Renal pelvis (tissue), 12 donors: Measurements from ENCODE around the gene CD48. TPM values are rescaled to one million over a fixed set of nuclear protein-coding genes. Genes with fewer than 3 reads are reported as not detected.

Experiments used
- DNase-seq: peaks from one replicate; pipeline ENCODE4 v3.0.0-alpha.2; 2013
- long read RNA-seq, 16 experiments: transcript quantifications; one replicate each; lab custom pipeline, GENCODE V29; 2026
- polyA plus RNA-seq, 3 donors: library from polyadenylated mRNA; unstranded; fragments of 120-200 nt; gene quantifications; one replicate each; pipeline ENCODE4 v1.2.1, GENCODE V29; 2013; ENCODE audit not compliant: insufficient read length in 3 of 3

The CD48 gene, protein sequence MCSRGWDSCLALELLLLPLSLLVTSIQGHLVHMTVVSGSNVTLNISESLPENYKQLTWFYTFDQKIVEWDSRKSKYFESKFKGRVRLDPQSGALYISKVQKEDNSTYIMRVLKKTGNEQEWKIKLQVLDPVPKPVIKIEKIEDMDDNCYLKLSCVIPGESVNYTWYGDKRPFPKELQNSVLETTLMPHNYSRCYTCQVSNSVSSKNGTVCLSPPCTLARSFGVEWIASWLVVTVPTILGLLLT
- 1 to 10 TPM; 1.3 to 1.5 (median 1.5) TPM for polyA plus RNA-seq
- long read RNA-seq, donor 1, result 0 reads
- long read RNA-seq, donor 2, partial matches to known transcripts, result 0 of 3 reads
- long read RNA-seq, donor 2, other reads (novel, unspliced or antisense), result 0 of 3 reads
- long read RNA-seq, donor 3, partial matches to known transcripts, result 0 of 2 reads
- long read RNA-seq, donor 3, other reads (novel, unspliced or antisense), result 0 of 2 reads
- long read RNA-seq, donor 4, partial matches to known transcripts, result 0 of 4 reads
- long read RNA-seq, donor 4, other reads (novel, unspliced or antisense), result 0 of 4 reads
- long read RNA-seq, donor 5, result 0 reads
- long read RNA-seq, donor 6, partial matches to known transcripts, result 0 of 4 reads
- long read RNA-seq, donor 6, other reads (novel, unspliced or antisense), result 0 of 4 reads
- long read RNA-seq, donor 7, partial matches to known transcripts, result 0 of 4 reads
- long read RNA-seq, donor 7, other reads (novel, unspliced or antisense), result 0 of 4 reads
- long read RNA-seq, donor 8, partial matches to known transcripts, result 0 of 3 reads
- long read RNA-seq, donor 8, other reads (novel, unspliced or antisense), result 0 of 3 reads
- long read RNA-seq, donor 9, partial matches to known transcripts, result 0 of 4 reads
- long read RNA-seq, donor 9, other reads (novel, unspliced or antisense), result 0 of 4 reads
- long read RNA-seq, donor 10, result 0 reads
- long read RNA-seq, donor 11, partial matches to known transcripts, result 0 of 3 reads
- long read RNA-seq, donor 11, other reads (novel, unspliced or antisense), result 0 of 3 reads
- long read RNA-seq, donor 12, transcript CD48-202 (4 exons, 1,126 nt), result major isoform, 5 of 5 reads
- long read RNA-seq, donor 12, partial matches to known transcripts, result 0 of 5 reads
- long read RNA-seq, donor 12, other reads (novel, unspliced or antisense), result 0 of 5 reads
- long read RNA-seq, donor 13, result 0 reads
- long read RNA-seq, donor 14, result 0 reads
- long read RNA-seq, donor 15, partial matches to known transcripts, result 0 of 6 reads
- long read RNA-seq, donor 15, other reads (novel, unspliced or antisense), result 0 of 6 reads
- long read RNA-seq, donor 16, partial matches to known transcripts, result 0 of 1 reads
- long read RNA-seq, donor 16, other reads (novel, unspliced or antisense), result 0 of 1 reads

DNA sequence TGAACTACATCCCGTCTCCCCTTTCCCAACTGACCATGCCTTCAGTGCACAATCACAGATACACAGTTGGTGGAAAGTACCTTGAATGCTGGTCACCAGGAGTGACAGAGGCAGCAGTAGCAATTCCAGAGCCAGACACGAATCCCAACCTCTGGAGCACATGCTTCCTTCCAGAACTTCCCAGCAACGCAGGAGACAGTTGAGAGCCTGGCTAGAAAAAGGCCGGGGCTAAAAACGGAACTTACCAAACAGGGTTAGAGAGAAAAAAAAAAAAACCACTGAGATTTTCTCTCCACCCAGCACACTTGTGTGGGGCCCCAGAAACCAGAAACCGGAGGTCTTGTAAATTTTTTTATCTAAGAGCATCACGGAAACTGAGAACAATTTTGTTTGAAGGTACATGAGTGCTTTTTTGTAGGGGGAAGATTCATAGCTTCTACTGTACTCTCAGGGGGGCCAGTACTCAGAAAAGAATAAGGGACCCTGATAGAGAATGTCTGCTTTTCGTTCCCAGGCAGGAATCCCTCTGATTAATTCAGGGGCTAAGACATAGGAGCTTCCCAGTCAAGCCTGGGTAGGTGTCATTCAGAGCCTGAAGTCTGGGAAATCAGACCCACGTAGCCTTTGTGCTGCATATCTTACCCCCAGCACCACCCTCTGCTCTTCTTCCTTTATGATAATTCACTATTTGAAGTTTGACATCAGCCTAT lies at the start of gene CD48:
CD48 (minus strand) TSS at position 221 of the 710 bp plus-strand sequence; CDS start at position 162, 59 bp downstream.
- no peak for DNase-seq

DNA sequence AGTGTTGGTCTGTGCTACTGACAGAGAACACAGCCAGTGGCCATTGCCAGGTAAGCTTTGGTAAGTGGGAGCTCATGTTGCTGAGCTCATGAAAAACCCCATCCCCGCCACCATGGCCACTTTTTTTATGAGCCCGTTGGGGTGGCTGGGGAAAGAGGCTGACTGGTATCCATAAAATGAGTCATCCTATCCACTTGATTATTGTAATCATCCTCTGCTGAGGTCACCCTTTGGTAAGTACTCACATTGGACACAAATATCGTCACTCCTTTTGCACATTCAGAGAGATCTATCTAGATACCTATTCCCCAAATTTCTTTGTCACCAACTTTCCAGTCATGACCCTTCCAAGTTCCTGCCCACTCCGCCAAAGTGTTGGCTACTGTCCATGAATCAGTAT lies 49.4 kb upstream of the CD48 start:
- DNase-seq, result no peak

DNA sequence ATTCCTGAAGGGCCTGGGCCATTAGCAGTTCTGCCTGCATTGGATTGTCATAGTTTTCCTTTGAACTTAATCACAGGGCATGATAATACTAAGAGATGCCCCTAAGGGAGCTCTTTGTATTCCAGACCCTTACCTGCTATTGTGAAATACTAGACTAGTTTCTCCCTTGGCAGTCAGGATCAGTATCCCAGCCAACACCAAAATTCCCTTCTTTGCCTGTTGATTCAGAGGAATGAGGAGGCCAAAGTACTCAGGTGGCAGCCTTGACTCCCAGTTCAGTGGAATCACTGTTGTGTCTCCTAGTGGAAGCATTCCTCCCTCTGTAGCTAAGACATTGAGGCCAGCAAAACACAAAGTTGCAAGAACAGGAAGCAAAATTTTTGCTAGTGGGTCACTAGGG lies 48.1 kb upstream of the CD48 start:
- DNase-seq, result no peak

DNA sequence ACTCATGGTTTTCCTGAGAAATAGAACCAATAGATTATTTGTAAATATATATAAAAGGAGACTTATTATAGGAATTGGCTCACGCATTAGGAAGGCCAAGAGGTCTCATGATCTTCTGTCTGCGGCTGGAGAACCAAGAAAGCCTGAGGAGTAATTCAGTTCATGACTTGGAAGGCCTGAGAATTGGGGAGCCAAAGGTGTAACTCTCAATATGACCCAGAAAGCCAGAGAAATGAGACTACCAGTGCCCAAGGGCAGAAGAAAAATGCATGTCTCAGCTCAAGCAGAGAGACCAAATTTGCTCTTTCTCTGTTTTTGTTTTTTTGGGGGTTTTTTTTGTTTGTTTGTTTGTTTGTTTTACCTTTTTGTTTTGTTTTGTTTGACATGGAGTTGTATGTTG lies 46.9 kb upstream of the CD48 start:
- no peak for DNase-seq

DNA sequence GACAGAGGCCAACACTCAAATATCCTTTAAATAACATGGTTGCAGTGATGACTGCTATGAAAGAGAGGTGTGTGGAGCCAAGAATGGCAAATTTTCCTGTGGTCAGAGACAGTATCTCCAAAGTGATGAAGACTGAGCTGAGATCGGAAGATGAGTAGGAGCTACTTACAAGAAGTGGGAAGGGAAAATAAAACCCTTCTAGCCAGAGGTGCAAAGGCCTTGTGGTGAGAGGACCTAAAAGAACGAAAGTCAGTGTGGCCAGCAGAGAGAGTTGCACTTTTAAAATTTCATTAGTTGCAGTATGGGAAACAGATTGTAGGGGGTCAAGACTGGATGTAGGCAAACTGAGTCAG lies 45.2 kb upstream of the CD48 start:
- DNase-seq, result no peak

DNA sequence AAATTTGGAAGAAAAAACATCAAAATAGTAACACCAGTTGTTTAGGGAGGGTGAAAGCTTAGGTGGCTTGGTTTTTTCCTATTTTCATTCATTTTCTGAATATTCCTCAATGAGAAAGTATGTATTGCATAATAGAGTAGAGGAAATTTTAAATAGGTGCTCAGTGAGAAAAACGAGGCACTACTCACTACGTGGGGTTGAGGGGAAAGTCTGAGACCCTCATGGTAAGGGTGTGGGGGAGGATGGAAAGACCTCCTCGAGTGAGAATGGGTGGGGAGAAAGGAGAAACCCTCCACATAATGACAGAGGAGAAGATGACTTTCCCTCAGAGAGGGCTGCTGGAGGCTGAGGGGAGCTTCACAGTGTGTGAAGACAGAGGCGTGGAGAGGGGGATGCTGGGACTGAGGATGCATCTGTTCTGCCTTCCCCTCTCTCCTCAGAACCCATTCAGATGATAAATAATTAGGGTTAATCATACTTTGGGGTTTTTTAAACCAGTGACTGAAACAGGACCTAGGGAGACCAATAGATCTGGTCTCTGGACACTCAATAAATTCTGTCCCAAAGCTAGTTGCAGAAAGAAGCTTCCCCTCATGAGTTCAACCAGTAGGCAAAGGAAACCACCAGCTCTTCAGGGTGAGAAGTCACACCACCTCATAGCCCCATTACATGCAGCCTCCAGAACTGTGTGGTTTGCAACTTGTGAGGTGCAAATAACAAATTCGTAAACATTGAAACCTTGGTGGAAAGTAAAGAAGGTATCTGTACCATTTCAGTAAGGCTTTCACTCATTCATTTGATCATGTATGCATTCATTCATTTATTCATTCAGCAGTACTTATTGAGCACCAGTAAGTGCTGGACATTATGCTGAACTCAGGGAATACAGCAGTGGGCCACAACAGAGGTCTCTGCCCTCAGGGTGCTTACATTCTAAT lies 44.6 kb upstream of the CD48 start:
- no peak for DNase-seq

DNA sequence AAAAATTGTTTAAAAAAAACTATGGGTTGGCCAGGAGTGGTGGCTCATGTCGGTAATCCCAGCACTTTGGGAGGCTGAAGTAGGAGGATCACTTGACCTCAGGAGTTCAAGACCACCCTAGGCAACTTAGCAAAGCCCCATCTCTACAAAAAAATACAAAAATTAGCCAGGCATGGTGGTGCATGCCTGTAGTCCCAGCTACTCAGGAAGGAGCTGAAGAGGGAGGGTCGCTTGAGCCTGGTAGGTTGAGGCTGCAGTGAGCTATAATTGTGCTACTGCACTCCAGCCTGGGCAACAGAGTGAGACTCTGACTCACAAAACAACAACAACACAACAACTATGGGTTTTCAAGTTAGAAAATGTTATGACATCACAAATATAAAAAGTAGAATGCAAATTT lies 43.8 kb upstream of the CD48 start:
- DNase-seq, result no peak

DNA sequence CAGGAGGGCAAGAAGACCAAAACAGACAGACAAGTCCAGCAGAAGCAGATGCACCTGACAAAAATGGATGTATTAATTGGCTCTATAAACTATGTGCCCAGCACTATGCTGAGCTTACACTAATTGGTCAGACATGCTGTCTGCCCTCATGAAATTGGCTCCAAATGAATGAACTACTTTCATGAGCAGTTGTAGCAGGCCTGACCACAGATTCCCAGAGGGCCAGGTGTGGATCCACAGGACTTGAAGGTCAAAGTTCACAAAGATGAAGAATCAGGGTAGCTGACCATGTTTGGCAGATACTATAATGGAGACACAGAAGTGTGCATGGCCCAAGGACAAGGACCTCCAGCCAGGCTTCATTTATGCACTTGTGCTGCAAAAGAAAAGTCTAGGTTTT lies 42.0 kb upstream of the CD48 start:
- DNase-seq, result no peak

DNA sequence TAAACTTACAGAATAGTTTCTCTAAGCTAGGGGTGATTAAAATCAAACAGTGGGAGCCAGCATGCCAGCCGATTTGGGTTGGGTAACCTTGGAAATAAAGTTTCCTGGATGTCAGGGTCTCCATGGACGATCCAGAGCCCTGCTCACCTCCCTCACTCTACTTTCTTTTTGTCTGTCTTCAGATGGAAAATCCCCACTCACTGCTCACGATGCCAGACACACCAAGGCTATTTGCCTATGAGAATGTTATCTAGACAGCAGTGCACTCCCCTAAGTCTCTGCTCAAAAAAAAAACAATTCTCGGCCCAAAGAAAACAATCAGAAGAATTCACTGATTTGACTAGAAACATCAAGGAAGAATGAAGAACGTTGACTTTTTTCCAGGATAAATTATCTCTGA lies 41.3 kb upstream of the CD48 start:
- no peak for DNase-seq

DNA sequence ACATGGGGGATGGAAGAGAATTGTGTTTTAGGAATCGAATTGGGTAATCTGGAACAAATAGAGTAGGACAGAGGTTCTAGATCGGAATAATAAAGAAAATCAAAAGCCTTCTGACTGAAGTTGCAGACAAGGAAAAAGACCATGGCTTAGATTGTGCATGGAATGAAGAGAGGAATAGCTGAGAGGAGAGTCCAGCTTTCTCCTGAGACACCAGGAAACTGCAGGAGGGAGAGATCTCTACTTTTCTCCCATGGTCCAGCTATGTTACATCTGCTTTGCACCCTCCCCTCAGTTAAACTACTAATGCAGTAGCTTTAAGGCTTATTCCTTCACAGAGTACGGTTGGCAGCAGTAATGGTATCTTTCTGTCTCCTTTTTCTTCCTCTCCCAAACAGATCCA lies 40.8 kb upstream of the CD48 start:
- DNase-seq, result no peak

DNA sequence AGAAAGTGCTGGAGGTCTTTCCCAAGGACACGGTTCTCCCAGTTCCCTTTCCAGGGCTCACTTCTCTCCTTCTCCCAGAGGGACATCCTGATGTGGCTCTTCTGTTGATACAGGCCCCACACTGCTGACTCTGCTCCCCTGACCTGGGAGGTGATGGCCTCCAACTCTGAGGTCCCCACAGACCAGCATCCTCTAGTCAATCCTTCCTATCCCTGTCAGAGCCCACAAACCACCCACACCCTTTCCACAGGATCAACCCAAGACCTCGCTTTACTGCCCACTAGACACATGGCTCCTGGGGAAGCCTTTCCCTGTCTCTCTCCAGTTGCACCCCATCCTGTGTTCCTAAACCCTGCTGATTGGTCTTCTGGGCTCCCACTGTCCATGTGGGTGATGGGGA lies 39.0 kb upstream of the CD48 start:
- no peak for DNase-seq

DNA sequence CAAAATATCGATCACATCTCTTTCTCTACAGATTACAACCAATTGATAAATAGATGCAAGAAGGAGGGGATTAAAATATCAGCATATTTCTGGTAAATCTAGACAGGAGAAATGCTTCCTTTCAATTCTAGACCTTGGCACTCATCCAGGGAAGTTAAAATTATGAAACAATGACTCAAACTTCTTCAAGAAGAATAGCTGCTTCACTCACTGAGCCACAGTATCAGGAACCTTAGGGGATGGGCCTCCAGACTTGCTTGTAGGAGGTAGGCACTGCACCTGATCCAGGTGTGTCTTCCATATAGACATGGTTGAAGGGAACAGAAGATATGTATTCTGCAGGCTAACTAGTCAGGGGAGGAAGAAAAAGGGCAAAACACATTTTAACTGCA lies 37.3 kb upstream of the CD48 start:
- DNase-seq, result no peak

DNA sequence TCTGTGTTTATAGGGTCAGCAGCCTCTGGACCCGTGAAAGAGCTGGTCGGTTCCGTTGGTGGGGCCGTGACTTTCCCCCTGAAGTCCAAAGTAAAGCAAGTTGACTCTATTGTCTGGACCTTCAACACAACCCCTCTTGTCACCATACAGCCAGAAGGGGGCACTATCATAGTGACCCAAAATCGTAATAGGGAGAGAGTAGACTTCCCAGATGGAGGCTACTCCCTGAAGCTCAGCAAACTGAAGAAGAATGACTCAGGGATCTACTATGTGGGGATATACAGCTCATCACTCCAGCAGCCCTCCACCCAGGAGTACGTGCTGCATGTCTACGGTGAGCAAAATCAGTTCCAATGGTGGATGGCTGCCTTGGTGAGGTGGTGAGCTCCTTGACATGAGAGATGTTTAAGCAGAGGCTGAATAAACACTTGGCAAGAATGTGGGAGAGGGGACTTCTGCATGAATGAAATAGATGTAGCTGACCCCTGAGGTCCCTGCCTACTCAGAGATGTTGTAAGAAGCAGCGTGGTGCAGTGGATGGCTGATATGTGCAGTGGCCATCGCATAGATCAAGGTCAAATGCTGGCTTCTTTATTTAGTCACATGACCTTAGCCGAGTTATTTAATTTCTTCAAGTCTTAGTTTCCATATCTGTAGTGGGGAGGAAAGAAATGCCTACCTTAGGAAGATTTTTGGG lies 36.7 kb upstream of the CD48 start:
- no peak for DNase-seq

DNA sequence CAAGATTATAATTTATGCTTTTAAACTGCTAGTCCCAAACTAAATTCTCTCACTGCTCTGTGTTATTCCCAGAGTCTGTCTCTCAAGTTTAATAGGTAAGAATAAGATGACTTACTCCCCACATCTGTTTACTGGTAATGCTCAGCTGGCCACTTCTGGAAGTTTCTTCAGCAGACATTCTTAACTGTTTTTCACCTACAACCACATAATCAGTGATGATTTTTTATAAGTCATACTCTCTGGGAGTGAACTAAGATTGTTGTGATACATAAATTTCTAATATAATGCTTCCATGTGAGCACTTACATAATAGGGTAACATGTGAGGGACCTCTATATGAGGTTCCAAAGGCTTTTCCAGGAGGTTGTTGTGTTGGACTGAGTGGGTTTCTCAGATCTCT lies 36.1 kb upstream of the CD48 start:
- no peak for DNase-seq

DNA sequence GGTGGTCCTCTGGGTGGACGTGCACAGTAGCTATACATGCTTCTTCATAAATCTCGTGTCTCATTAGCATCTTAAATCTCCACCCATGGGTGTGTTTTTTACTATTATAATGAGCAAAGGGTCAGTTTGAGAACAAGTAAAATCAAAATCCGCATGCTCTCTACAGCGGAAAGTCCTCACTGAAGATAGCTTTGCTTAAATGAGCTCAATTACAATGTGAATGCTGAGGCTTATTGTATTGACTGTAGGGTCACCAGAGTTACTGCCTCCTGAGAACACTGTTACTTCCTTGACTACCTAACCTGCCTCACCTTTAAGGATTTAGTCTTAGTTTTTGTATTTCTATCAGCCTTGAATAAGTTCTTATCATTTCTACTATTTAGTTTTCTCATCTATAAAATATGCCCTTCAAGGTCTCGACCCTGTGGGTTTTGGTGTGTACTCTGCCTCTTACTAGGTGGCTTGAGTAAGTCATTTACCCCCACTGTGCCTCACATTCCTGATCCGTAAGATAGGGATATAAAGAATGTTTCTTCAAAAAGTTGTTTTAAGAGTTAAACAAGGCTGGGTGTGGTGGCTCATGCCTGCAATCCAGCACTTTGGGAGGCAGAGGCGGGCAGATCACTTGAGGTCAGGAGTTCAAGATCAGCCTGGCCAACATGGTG lies 35.3 kb upstream of the CD48 start:
- no peak for DNase-seq

DNA sequence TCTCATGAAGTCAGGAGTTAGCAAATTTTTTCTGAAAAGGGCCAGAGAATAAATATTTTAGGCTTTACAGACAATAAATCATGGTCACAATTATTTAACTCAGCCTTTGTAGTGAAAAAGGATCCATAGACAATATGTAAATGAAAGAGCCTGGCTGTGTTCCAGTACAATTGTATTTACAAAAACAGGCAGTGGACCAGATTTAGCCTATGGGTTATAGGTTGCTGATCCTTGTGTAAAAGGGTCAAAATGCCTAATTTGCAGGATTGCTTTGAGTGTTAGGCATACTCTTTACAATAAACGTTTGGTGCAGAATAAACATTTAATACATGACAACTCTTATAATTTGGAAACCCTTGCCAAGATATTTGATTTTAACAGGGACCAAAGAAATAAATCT lies 33.9 kb upstream of the CD48 start:
- no peak for DNase-seq

DNA sequence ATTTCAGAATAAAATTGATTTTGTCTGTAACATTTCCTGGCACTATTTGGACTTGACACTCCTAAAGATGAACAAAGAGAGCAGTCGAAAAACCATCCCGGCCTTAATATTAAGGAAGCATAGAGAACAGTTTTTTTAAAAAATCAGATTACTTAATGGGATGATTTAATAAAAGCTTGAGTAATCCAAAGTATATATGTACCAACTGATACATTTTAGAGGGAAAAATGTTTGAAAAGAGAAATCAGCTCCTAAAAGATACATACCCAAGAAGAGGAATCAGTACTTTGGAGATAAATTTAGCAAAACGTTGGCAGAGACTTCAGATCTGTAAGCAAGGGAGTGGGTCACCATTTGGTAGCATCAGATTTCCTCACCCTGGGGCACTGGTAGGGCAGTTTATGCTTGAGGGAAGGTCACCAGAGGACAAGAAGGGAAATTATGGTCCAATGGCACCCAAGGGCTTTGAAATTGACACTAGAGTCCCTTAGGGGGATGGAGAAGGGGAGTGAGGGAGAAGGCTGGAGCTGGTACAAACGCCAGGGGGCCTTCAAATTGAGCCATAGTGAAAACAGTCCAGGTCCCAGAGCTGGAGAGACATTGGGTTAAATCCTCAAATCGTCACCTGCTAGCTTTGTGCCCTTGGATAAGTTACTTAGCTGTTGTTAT lies 33.4 kb upstream of the CD48 start:
- no peak for DNase-seq

DNA sequence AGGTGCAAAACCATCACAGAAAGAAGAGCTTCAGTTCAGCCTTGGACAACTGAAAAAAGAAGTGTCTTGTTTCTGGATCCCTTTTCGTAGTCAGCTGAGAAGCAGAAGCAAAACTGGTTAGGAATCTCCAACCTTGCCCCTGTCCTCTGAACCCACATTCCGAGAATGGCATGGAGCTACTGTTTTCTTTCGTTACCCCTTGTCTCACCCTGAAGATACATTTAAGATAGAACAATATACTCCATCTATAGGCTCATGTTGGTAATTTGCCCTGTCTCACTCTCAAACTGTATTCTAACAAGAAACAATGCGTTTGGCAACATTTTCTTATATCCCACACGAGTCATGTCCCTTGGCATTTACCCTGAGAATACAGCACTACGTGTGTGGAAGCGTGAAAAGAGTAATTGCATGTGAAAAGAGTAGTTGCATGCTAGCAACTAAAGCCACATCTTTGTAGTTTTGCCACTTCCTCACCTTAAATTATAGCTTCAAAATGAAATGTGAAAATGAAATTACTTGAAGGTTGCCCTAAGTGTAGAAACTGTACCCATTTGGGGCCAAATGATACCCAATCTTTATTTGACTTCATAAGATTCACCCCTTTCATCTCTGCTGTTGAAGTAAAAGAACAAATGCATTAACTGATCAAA lies 32.7 kb upstream of the CD48 start:
- no peak for DNase-seq
